Measurements from ENCODE around the gene OR2AG2.

DNA sequence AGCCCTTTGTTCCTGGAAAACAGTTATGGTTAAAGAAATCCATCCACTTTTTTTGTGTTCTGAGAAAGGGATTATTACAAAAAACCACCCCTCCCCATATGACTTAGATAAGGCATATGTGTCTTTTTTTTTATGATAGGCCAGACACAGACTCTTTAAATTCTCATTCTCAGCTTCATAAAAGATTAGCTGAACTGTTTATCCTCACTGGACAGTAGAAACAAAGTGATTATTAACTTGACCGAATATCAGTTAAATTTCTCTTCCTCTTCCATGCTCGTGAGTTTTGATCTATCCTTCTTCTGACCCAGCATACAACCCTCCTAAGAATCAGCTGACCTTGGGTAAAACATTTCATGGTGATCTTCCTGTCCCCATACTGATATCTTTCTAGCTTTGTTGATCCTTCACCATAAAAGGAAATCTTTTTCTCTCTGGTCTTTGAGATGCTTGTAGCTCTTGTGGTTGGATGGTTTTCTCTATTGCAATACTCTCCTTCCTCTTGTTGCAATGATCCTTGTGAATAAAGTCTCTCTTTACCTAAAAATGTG, 26.2 kb downstream of the OR2AG2 start:
- TF ChIP-seq PAX5 (IDR thresholded peaks at IDR 0.05; ENCODE audit: insufficient read depth, low read length, severe bottlenecking) (no peak), POLR2A (IDR thresholded peaks at IDR 0.05; ENCODE audit: low read depth, low read length) (peak; percentile 80), POLR2AphosphoS5 (IDR thresholded peaks at IDR 0.05; ENCODE audit: low read depth, low read length) (peak; percentile 34; the same call in 1 of the 2 replicates), SPI1 (IDR thresholded peaks at IDR 0.05; ENCODE audit: low read depth, low read length) (0 out of 2 replicates have a peak, but pooled peaks have one; percentile 2), POU2F2 (IDR thresholded peaks at IDR 0.05; ENCODE audit: low read depth, low read length) (no peak), TAF1 (IDR thresholded peaks at IDR 0.05; ENCODE audit: low read depth, low read length) (0 out of 2 replicates have a peak, but pooled peaks have one; percentile 12)

Measured in GM12891 (cell line).